Kidney tubule cell (primary cell): Measurements from ENCODE around the gene MYO18B.
"Not testable (repeated sequence)": the region's sequence is repeated elsewhere in the genome, so short reads cannot be mapped to it uniquely, and the experiment has no call there.

Source experiments
- DNase-seq: peaks from one replicate; pipeline ENCODE4 v3.0.0-alpha.2; 2018; ENCODE audit warnings: low spot score

The MYO18B gene

DNA sequence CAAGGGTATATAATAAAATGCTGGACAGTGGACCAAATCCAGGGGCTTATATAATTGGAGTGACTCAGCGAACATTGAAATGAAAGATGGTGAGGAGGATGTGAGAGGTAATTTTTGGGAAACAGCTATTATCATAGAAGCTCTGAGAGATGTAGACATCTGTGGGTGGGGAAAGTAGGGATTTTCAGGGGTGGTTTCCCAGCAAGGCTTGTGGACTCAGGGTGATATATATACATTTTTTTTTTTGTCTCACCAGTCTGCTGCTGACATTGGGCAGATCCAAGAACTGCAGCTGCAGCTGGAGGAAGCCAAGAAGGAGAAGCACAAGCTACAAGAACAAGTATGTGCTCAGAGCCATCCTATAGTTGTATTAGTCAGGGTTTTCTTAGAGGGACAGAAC is 208.1 kb downstream of the MYO18B start:
- DNase-seq, result no peak

DNA sequence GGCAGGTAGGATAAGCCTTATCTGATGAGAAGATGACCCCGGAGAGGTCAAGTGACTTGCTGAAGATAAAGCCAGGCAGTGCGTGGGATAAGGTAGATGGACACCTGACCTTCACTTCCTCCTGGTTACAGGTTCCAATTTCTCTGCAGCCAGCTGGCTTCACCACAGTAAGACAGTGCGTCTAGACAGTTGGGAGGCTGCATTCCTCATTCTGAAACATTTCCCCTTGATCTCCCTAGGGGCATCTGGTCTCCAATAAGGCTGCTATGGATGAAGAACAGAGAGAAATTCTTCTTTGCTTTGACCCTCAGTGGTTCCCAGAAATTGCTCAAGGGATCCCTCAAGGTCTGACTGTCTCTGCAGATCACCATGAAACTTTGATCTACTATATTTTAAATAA is 211.3 kb downstream of the MYO18B start:
- no peak for DNase-seq

DNA sequence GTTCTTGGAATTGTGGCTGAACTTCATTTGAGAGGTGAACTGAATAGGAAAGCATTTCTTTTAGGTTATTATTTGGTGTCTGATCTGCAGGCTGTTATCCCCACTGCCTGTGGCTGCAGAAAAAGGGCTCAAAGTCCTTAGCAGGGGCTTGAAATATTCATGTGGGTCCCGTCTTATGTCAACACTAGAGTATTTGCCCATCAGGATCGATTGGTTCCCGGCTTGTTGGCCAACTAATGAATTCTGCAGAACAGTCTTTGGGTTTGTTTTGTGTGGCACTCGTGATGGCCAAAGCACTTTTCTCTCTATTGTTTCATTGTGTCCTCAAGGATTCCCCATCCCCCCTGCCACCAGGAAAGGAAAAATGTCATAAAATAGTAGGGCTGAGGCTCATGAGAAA is 211.9 kb downstream of the MYO18B start:
- no peak for DNase-seq

DNA sequence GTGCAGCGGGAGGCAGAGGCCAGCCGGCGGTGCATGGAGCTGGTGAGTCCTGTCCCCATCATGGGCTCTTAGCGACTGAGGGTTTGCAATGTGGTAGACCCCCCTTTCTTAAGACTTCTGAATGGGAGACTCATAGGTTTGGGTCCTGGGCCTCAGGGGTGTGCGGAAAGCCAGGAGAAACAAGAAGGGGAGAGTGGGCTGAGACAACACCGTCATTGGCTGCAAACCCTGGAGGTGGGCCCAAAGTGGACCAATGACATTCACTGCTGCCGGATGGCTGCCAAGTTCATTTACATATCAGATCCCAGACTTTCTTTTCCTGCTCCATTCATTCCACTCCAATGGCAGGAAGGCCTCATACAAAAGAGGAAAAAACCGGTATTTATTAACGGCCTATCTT is 213.3 kb downstream of the MYO18B start:
- no peak for DNase-seq

DNA sequence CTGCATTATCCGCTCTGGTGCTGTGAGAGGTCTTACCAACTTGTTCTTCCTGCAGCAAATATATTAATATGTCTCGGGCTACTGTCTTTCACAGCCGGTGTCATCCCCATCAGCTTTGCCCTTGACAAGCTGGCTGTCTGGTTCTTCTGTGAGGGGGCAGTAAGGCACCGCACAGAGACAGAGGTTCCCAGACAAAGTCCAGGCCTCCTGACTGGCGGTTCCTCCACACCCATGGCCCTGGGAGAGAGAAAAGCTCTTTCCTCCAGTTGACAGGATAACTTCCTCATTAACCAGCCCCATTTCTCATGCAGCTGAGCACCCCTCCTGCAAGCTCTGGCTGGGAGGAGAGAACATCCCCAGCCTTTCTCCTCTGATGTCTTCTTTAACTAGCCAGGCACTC is 214.8 kb downstream of the MYO18B start:
- DNase-seq, result no peak

DNA sequence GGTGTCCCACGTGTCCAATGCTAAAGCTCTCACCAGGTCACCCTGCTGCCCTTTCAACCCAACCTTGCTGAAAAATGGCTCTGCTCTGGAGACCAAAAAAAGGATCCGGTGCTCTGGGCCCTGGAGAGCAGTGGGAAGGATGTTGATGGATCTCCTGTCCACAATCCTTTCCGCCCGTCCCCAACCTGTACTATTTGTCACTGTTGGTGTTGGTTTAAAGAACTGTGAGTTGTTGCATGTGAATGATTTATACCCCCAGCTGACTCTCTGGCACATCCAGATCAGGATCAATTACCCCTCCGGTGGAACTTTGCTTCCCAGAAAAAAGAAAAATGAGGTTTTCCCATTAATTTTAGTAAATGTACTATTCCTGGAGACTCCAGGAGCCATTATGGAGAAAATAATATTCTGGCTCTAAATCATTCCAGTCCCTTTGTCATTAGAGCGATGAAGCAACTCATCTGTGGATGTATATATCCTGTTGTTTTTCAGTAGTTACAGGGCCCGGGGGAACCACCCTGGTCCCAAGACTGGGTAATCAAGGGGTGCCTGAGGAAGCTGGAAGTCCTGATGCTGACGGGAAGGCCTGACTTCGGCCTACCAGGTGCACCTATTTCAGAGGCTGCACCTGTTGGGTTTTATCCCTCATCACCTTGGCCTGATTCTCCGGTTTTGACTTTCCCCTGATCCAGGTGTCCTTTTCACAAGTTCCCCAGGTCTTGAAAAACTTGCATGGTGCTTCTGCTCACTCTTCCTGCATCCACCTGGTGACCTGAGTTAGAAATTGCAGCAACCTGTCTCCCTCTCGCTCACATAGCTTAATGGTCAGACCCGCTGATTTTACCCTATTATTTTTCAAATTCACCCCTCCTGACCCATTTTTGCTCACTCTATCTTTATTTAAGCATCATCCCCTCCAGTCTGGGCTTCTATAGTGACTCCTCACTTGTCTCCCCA is 218.1 kb downstream of the MYO18B start:
- no peak for DNase-seq

DNA sequence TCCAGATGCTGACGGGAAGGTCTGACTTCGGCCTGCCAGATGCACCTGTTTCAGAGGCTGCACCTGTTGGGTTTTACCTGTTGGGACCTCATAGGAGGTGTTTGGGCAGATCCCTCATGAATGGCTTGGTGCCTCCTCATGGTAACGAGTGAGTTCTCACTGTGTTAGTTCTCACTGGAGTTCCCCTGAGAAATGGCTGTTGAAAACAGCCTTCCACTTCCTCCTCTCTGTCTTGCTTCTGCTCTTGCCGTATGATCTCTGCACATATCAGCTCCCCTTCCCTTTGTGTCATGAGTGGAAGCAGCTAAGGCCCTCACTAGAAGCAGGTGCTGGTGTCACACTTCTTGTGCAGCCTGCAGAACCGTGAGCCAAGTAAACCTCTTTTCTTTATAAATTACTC is 219.7 kb downstream of the MYO18B start:
- DNase-seq, result no peak

DNA sequence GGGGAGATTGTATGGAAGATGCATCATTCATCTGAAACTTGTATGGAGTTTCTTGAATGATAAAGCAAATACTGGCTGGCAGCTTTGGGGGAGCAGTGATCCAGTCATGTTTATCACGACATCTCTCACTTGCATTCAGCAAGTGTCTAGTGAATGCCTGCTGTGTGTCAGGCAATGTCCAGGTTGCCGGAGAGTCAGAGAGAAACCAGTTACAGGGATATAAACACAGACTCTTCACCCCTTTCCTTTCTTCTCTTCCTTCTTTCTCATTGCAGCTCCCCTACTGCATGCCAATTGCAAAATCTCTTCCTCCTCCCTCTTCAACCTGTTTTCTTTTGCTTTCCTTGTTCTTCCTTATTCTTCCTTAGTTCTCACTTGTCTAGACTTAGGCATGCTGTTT is 220.7 kb downstream of the MYO18B start:
- DNase-seq, result no peak

DNA sequence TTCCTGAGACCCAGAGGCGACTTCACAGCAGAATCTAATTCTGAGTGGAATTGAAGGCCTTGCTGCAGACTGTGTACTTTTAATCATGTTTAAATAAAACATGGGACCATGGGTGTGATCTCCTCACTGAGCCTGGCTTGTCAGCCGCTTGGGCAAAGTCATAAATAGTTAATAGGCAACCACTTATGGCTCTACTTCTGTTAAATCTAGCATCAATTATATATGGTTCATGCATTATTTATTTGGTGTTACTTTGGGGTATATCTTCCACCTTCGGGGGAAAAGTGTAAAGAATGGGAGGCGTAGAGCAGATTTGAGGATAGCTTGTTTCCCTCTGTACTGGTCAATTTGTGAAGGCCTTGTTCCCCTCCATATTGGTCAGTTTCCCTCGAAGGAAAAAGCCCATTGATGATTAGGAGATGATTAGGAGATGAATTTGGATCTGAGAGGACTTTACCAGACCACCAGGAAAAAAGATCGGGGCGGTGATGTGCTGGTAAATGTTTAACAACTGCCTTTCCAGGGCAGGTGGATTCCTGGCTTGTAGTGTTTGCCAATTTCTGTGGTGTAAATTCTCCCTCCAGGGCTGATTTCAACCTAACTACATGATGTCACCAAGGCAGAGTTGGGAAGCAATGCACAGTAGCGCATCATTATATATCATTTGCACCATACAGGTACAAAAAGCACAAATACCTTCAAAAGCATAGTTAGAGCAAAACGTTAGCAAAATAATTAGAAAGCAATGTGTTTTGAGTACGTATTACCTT is 223.2 kb downstream of the MYO18B start:
- DNase-seq, result no peak

DNA sequence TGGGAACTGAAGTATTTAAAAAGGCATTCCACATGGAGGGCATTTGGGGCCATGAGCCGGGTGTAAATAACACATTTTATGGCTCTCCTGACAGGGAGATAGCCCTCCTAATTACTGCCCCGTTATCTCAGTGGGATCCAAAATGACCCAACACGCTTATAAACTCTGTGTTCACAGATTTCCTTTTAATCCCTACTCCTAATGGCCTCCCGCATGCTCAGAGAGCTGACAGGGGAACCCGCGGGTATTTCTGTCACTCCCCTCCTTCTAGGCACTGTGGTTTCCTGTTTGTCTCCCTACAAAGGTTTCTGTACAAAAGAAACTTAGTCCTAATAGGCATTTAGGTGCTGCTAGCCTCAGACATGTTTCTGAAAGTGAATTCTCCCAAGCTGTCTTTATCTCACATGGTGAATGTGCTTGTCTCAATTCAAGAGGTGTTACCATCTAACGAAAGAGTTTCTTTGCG is 224.5 kb downstream of the MYO18B start:
- no peak for DNase-seq

DNA sequence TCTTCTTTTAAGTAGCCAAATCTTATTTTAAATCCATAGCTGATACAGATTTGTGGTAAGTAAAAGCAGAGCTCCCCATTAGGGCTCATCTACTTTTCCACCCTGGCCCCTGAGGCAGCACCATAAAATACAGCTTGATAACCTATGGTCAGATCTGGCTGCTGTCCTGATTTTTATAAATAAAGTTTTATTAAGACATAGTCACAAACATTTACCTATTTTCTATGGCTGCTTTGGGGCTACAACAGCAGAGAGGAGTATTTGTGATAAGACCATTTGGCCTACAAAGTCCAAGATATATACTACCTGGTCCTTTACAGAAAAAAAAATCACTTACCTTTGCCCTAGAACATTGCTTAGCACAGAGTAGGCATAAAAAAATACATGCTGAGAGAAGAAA is 227.3 kb downstream of the MYO18B start:
- no peak for DNase-seq

DNA sequence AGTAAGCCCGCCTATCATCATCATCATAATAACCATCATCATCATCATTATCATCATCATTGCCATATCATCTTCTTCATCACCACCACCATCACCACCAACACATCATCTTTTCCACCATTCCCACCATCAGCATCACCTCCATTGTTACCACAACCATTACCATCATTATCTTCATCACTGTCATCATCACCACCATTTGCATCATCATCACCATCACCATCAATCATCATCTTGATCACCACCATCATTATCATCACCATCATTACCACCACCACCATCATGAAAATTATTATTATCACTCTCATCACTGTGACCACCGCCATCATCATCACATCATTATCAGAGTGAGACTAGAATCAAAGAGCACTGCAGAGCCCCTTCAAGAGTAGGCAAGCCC is 227.9 kb downstream of the MYO18B start:
- no peak for DNase-seq

DNA sequence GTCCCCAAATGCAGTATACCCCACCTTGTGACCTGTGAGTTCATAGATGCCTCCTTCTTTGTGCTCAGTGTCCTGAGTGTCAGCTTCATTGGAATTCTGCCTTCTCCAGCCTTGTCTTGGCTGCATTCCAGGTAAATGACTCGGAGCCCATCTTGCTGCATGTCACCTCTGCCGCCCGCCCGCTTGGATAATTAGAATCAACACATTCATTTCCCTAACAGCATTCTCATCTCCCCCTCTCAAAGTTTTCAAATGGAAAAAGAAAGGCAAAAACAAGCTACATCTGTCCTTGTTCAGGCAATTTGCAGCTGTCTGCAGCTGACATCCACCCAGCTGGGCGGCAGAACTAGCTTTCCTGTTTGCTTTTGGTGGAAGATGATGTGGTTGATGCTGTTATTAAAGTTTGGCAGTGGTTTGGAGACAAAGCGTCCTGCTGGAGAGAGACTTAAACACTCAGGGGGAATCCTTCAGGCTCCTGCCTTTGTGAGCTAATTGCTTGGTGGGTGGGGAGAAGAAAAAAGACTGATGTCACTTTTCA is 228.5 kb downstream of the MYO18B start:
- peak; percentile 10 for DNase-seq

DNA sequence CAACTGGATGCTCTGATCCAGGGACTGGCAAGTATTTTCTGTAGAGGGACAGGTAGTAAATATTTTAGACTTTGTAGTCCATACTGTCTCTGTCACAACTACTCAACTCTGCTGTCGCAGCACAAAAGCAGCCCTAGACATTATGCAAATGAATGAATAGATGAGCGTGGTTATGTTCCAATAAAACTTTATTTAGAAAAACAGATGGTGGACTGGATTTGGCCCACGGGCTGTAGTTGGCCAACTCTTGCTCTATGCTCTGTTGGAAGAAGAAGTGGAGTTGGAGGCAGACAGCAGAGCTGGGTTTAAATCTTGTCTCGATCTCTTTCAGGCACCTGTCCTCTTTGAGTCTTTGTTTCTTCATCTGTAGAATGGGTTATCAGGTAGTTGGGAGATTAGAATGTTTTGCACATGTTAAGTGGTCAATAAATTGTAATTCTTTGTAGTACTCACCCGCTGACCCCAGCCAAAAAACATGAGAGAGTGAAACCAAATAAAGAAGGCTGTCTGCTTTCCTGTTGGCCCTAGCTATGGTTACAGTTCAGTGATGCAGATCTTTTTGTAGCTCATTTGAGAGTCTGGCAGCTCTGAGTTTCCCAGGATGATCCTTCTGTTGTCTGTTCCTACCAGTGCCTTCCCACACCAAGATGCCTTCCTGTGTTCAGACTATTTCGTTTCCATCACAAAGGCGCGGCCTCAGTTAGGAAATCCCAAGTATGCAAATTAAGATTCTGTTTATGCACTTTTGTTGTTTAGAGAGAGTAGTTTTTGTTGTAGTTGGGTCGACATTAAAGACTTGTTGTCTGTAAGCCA is 229.2 kb downstream of the MYO18B start:
- DNase-seq, result peak; percentile 1

DNA sequence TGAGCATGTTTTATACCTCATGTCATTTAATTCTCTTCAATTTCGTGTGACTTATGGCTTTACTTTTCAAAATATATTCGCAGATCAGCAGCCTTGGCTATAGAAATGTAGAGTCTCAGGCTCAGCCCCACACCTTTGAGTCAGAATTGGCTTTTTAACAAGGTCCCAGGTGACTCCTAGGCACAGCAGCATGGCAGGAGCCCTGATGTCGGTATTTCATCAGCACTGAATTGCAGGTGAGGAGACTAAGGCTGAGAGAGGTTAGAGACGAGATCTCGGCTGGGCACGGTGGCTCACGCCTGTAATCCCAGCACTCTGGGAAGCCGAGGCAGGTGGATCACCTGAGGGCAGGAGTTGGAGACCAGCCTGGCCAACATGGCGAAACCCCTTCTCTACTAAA is 230.4 kb downstream of the MYO18B start:
- no peak for DNase-seq

DNA sequence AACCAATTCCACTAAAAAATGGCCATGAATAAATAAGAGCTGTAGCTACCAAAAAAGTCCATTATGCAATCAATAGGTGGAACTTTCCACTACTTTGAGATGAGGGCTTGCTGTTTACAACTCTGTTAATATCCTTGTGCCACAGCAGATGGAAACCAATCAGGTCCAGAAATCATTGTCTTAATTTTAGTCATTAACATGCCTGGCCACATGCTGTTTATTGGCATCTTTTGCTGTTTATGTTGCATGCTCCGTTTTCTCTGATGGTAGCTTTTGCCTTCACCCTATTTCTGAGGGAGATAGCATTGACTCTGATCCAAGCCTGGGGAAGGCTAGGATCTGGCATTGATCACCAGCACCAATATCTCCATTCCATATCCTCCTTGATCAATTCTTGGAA is 234.4 kb downstream of the MYO18B start:
- DNase-seq, result no peak

DNA sequence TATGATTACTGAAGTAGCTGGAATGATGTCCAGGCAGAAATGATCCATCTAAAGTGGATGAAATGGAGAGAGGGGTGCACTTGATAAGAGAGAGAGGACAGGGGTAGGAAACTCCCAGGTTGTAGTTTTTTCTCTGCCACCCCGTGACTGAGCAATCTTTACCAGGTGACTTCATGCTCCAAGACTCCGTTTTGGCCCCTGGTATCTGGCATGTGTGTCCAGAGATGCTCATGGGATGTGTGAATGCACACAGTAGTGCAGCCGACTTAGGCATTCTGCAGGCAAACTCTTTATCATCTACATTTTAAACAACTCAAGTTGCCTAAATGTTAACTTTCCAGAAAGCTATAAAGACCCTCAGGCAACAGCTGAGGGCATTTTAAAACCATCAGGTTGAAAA is 238.0 kb downstream of the MYO18B start:
- DNase-seq, result no peak

DNA sequence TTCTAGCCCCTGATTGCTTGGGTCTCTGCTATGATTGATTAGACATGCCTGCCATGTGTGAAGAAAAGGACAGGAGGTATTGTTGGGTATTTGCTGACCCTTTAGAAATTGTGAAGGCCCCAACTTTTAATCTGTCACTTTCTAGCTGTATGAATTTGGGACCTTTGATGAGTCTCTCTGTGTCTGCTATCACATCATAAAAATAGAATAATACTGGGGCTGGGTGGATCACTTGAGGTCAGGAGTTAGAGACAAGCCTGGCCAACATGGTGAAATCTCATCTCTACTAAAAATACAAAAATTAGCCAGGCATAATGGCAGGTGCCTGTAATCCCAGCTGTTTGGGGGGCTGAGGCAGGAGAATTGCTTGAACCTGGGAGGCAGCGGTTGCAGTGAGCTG is 242.9 kb downstream of the MYO18B start:
- DNase-seq, result not testable (repeated sequence)

DNA sequence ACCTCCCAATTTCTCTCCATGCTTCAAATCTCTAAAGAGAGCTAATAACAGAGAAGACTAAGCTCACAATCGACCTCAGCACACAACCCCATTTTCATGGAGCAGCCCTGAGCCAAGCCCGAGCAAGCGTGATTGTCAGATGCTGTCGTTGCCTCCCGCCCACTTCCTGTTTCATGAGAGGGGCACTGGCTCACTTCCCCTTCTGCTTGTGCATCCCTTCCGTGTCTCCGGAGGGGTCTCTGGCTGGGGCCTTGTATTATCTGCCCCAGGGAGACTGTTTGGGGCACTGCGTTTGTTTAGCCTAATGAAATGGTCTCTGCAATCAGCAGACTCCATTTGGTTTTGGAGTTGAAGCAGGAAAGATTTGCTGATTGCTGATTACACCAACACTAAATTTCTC is 246.0 kb downstream of the MYO18B start:
- no peak for DNase-seq

DNA sequence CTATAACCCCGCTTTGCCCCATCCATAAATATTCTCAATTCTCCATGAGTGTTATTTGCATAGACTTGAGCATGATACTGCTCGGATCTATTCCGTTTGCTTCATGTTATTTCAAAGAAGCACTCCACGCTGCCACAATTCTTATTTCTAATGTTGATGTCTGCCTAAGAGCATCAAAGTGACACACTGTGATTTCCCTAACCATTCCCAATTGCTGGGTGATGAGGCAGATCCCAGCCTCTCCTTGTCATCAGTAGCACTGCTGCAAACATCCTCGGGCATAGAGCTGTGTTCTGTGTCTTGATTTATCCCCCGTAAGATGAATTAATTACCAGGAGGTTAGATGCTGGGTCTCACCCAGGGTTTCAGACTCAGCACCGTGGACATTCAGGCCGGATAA is 249.0 kb downstream of the MYO18B start:
- no peak for DNase-seq

DNA sequence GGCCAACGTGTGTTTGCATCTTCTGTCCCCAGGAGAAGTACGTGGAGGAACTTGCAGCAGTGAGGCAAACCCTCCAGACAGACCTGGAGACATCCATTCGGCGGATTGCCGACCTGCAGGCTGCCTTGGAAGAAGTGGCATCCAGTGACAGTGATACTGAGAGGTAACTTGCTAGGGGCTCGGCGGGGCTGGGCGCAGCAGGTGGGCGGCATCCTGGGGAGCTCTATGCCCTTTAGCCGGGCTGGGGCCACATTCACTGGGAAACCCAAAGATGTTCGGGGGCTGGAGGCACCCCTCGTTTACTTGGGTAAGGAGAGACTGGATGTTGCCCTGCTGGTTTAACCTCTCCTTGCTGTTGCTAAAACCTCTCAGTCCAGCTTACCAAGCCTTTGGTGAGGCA is 250.3 kb downstream of the MYO18B start:
- DNase-seq, result no peak

DNA sequence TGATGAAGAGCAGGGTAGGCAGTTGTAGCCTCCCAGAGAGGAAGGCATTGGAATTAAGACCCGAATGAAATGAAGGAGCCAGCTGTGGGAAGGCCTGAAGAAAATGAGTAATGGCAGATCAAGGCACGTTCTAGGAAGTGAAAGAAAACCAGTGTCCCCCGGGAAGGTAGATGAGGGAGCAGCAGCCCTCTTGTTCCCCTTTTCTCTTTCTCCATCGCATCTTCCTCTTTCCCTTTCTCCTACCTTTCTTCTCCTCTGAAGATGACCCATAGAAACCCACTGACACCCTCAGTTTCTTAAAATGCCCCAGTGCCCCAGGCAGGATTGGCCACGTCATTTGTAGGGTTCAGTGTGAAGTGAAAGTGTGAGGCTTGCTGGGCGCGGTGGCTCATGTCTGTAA is 254.7 kb downstream of the MYO18B start:
- no peak for DNase-seq
